Measurements from ENCODE around the gene ZNF358. TPM values are rescaled to one million over a fixed set of nuclear protein-coding genes. Genes with fewer than 3 reads are reported as not detected.

The ZNF358 gene
- total RNA-seq, 1 donor from 2014 or later, result 67.1 TPM

DNA sequence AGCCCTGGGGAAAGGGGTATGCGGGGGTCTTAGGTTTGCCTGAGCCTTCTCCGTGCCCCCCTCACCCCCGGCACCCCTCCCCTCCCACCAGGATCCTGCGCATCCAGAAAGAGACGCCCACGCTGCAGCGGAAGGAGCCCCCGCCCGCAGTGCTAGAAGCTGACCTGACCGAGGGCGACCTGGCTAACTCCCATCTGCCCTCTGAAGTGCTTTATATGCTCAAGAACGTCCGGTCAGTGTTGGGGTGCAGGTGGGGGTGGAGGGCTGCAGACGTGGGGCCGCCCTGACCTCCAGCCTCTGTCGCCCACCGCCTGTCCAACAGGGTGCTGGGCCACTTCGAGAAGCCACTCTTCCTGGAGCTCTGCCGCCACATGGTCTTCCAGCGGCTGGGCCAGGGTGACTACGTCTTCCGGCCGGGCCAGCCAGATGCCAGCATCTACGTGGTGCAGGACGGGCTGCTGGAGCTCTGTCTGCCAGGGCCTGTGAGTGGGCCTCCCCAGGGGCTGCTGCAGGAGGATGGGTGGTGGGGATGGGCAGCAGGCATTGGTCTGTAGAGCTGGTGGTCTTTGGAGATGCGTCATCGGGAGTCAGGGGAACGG lies 24.0 kb downstream of the ZNF358 start:
- TF ChIP-seq, protein P1, sequence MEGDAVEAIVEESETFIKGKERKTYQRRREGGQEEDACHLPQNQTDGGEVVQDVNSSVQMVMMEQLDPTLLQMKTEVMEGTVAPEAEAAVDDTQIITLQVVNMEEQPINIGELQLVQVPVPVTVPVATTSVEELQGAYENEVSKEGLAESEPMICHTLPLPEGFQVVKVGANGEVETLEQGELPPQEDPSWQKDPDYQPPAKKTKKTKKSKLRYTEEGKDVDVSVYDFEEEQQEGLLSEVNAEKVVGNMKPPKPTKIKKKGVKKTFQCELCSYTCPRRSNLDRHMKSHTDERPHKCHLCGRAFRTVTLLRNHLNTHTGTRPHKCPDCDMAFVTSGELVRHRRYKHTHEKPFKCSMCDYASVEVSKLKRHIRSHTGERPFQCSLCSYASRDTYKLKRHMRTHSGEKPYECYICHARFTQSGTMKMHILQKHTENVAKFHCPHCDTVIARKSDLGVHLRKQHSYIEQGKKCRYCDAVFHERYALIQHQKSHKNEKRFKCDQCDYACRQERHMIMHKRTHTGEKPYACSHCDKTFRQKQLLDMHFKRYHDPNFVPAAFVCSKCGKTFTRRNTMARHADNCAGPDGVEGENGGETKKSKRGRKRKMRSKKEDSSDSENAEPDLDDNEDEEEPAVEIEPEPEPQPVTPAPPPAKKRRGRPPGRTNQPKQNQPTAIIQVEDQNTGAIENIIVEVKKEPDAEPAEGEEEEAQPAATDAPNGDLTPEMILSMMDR (conservative IDR thresholded peaks at IDR 0.05), result no peak
- Mint-ChIP-seq H3K27me3 (no peaks in the 10 kb centered on the region), H3K27ac (no peak overlapping the region), H3K36me3 (peaks cover 3% of the 10 kb centered on the region), H3K9me3 (no peaks in the 10 kb centered on the region), H3K4me1 (ENCODE audit: unreplicated experiment) (peaks cover 4% of the 10 kb centered on the region), H3K4me3 (no peak overlapping the region)
- DNase-seq (ENCODE audit: extremely low spot score, unreplicated experiment), result no peak

DNA sequence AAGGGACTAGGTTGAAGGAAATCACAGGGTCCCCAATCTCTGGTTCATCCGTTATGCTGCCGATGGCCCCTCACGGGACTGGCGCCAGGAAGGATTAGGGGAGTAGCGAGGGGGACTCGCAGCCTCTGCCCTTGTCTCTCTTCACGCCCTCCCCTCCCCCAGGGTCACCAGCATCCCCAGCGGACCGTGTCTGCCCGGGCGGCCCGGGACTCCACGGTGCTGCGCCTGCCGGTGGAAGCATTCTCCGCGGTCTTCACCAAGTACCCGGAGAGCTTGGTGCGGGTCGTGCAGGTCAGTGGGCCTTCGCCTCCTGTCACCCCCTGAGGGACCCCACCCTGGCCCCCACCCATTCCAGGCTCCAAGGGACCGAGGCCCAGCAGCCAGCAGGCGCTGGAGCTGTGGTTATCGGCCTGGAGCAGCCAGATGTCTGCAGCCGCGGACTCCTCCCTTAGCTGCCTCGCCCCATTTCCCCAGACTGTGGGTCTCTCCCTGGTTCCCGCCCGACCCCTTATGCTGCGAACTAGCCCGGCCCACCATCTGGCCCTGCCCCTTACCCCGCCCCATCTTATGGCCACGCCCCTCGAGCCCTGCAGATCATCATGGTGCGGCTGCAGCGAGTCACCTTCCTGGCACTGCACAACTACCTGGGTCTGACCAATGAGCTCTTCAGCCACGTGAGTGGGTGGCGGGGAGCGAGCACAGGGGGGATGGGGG lies 25.0 kb downstream of the ZNF358 start:
- Mint-ChIP-seq H3K27ac (no peak overlapping the region), H3K36me3 (peaks cover 5% of the 10 kb centered on the region), H3K4me3 (no peak overlapping the region), H3K4me1 (ENCODE audit: unreplicated experiment) (peaks cover 4% of the 10 kb centered on the region), H3K27me3 (no peaks in the 10 kb centered on the region), H3K9me3 (no peaks in the 10 kb centered on the region)
- no peak for DNase-seq (ENCODE audit: extremely low spot score, unreplicated experiment)
- TF ChIP-seq, protein P1 (conservative IDR thresholded peaks at IDR 0.05), result no peak

DNA sequence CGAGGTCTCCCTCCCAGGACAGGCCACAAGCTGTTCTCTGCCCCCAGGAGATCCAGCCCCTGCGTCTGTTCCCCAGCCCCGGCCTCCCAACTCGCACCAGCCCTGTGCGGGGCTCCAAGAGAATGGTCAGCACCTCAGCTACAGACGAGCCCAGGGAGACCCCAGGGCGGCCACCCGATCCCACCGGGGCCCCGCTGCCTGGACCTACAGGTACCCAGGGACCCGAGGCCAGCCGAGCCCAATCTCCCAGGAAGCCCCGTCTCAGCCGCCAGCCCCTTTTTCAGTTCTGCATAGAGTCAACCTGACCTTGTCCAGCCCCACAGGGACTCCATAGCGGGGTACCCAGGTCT lies 25.5 kb downstream of the ZNF358 start:
- Mint-ChIP-seq H3K27me3 (no peaks in the 10 kb centered on the region), H3K9me3 (no peaks in the 10 kb centered on the region), H3K36me3 (peaks cover 7% of the 10 kb centered on the region), H3K4me1 (ENCODE audit: unreplicated experiment) (peaks cover under 1% of the 10 kb centered on the region), H3K27ac (no peak overlapping the region), H3K4me3 (no peak overlapping the region)
- TF ChIP-seq, protein P1 (conservative IDR thresholded peaks at IDR 0.05), result no peak
- no peak for DNase-seq (ENCODE audit: extremely low spot score, unreplicated experiment)

DNA sequence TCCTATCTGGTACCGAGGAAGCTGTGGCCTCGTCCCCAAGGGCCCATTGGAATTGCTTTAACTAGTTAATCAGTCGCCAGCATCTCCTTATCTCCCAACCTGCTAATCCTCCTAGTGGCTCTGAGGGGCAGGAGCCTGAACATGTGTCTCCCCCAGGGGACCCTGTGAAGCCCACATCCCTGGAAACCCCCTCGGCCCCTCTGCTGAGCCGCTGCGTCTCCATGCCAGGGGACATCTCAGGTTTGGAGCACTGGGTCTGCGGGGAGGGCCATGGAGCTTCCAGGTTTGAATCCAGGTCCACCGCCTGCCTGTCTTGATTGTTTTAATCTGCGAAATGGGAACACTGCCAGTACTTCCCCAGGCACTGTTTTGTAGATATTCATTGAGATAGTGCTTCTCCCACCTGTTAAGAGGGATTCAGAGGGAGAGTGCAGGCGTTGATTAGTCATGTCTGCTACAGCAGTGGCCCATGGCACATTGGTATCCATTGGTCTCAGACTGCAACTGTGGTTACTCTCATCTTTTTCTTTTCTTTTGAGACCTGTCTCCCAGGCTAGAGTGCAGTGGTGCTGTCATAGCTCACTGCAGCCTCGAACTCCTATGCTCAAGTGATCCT lies 26.0 kb downstream of the ZNF358 start:
- no peak for DNase-seq (ENCODE audit: extremely low spot score, unreplicated experiment)
- Mint-ChIP-seq H3K36me3 (peaks cover 7% of the 10 kb centered on the region), H3K4me1 (ENCODE audit: unreplicated experiment) (no peaks in the 10 kb centered on the region), H3K9me3 (no peaks in the 10 kb centered on the region), H3K27me3 (no peaks in the 10 kb centered on the region), H3K27ac (no peak overlapping the region), H3K4me3 (no peak overlapping the region)
- TF ChIP-seq, protein P1 (conservative IDR thresholded peaks at IDR 0.05), result no peak

DNA sequence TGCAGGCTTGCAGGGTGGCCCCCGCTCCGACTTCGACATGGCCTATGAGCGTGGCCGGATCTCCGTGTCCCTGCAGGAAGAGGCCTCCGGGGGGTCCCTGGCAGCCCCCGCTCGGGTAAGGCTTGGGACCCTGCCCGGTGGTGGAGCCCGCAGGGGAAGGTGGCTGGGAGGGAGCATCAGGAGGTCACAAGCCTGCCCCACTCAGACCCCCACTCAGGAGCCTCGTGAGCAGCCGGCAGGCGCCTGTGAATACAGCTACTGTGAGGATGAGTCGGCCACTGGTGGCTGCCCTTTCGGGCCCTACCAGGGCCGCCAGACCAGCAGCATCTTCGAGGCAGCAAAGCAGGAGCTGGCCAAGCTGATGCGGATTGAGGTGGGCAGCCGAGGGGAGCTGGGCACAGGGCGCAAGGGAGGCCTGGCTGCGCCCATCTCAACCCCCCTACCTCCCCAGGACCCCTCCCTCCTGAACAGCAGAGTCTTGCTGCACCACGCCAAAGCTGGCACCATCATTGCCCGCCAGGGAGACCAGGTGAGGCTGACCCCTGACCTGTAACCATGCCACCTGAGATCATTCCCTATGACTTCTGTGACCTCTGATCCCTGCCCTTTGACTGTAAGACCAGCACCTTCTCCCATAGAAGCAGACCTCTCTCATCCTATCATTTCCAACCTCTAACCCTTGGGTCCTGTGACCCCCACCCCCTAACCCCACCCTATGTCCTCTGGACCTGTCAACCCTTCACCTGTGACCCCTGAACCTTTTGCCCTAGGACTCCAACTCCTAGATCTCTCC lies 26.8 kb downstream of the ZNF358 start:
- peaks cover 7% of the 10 kb centered on the region for H3K36me3 Mint-ChIP-seq
- H3K9me3 Mint-ChIP-seq, result no peaks in the 10 kb centered on the region
- H3K27me3 Mint-ChIP-seq, result no peaks in the 10 kb centered on the region
- DNase-seq (ENCODE audit: extremely low spot score, unreplicated experiment), result no peak
- TF ChIP-seq, protein P1 (conservative IDR thresholded peaks at IDR 0.05), result no peak
- H3K4me1 Mint-ChIP-seq (ENCODE audit: unreplicated experiment), result no peaks in the 10 kb centered on the region
- H3K27ac Mint-ChIP-seq, result no peak overlapping the region
- no peak overlapping the region for H3K4me3 Mint-ChIP-seq
